HG03469 (cell line): Measurements from ENCODE around the gene GREB1.

Source experiments
- ATAC-seq: cut with Tn5 transposase; IDR thresholded peaks from one replicate; pipeline ENCODE4 v1.9.1; 2021; ENCODE audit warnings: mild to moderate bottlenecking, moderate library complexity, moderate number of reproducible peaks; ENCODE audit not compliant: unreplicated experiment

GREB1 gene

DNA sequence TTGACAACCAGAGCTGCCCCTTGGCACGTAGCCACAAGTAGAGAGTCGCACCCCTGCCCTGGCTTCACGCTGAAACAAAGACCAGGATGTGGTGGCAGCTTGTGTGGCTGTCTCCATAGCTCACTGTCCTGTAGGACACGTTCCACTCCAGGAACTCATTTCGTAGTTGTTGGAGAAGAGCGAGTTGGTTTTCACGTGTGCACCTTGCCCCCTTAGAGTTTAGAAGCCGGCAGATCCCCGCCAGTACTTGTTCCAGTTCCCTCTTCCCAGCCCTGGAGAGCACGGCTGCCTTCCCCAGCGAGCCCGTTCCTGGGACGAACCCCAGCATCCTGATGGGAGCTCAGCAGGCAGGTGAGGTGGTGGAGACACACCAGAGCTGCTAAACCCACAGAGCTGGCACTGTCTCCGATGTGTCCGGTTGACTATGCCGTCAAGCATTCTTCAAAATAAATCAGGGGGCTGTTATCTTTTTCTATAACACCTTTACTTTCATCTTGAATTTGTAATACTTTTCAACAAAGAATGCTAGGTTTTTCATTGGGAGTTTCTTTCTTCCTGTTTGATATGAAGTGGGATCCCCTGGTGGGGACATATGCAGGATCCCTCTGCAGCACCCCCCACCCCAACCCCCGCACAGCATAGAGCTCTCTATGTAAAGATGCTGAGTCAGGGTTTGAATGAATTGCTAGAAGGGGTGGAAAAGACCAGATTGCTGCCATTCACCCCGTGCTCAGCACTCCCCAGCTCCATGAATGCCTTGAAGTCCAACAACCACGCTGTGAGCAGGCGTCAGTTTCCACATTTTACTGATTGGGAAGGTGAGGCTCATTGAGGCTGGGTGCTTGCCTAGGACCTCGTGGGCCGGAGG is 44.5 kb downstream of the GREB1 start:
- no peak for ATAC-seq

DNA sequence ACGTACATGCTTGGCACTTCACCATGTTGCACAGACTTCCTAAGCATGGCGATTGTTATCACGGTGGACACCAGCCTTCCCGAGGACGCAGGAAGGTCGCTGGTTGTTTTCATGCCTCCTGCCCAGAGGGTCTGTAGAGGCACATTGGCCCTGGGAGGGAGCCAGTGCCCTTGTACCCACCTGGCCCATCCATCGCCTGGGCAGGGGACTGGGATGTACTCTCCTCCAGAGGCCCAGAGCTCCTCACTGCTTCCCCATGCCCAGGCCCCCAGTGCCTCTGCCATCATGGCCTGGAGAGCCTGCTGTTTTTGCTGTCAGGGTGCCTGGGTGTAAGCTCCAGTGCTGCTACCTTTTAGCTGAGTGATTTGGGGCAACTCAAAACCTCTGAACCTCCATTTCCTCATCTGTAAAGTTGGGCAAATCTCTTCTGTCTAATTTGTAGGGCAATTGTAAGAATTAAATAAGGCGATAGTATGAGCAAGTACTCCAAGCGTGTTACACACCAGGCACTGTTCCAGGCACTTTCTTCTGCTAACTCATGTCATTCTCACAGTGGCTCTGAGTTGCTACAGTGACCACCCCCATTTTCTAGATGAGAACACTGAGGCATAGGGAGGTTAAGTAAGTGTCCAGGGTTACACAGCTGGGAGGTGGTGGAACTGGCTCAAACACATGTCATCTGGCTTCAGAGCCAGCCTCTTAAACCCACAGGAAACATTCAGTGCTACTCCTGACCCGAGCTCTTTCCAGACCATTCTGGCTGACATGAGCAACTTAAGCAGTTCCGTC is 45.3 kb downstream of the GREB1 start:
- ATAC-seq = no peak

DNA sequence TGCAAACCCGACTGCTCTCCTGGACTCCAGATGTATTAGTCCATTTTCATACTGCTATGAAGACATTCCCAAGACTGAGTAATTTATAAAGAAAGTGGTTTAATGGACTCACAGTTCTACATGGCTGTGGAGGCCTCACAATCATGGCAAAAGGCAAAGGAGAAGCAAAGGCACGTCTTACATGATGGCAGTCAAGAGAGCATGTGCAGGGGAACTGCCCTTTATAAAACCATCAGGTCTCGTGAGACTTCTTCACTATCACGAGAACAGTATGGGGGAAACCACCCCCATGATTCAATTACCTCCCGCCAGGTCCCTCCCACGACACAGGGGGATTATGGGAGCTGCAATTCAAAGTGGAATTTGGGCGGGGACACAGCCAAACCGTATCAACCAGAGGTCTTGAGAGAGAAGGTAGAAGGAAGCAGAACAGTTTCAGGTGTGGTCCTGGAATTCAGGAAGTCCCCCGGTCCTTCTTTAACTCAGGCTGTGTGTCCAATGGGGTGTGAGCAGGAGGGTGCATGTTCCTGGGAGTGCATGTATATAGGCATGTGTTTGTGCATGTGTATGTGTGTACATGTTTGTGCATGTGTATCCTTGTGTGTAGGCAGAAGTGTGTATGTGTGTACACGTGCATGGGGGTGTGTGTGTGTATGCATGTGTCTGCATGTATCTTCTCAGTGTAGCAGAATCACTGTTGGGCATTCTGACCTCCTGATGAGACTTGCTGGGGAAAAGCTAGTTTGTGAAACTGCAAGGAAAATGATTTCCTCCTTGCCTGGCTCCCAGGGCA is 46.2 kb downstream of the GREB1 start:
- no peak for ATAC-seq

DNA sequence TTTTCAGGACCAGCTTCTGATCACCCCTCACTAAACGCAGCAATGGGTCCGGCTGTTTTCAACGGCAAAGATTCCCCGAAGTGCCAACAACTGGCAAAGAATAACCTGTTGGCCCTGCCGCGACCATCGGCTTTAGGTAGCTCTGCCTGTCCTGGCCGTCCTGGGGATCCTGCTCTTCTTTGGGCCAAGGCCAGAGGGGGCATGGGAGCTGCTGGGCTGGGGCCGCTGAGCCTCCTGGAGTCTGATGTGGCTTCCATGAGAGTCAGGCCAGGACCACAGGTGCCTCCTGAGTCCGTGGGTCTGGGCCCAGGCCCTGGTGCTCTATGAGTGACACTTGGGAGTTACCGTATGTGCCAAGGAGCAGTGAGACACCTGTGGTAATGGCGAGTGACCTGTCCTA is 46.9 kb downstream of the GREB1 start:
- ATAC-seq = no peak

DNA sequence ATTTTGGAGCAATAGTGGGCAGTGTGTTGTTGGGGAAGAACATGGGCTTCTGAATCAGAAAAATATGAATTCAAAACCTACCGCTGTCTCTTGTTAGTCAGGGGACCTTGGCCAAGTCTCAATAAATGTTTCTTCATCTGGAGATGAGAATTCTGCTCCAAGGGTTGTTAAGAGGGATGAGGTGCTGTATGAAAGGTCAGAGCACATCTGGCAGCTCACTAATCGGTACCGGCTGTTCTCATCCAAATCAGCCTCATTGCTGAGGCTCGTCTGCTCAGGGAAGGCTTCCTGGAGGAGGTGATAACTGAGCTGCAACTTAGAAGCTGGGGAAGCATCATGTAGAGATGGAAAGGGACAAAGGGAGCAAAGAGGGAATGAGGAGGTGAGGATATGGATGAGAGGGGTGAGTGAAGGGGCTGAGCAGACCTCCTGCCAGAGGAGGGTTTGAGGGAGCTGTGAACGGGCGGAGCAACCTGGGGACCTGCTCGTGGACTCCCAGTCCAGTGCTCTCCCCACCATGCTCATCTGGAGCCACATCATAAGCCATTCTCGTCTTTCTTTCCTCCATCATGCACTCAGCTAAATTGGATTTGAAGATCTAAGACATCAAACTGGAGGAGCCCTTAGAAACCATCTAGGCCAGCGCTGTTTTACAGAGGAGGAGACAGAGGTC is 47.4 kb downstream of the GREB1 start:
- no peak for ATAC-seq

DNA sequence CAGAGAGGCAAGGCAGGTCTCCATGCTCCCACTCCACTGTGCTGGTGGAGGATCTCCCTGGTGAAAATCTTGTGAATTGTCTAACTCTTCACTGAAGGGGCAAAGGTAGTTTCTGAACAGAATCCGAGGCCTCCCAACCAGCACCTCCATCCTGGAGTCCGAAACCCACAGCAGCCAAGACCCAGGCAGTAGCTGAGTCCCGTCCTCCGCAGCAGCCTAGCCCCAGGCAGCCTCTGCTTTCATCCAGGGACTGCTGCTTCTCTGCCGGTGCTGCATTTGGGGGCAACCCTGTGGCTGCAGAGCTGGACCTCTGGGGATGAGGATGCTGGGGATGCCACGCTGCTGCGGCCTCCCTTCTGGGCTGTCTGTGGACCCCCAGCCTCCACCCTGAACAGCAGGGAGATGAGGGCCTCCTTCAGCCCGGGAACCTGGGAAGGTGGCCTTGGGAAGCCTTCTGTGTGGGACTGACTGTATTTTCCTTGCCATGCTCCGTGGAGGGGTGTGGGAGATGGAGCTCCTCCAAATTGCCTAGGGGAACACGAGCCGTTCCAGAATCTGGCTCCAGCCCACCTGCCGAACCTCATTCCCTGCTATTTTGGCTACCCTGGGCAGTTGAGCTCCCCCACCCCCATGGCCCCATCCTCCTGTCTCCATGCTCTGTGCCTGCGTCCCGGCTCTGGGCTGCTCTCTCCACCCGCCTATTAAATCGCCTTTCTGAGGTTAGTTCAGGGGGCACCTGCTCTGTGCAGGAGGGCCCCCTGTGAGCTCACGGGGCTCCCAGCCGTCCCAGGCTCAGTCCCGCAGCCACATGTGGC is 48.2 kb downstream of the GREB1 start:
- ATAC-seq = no peak

DNA sequence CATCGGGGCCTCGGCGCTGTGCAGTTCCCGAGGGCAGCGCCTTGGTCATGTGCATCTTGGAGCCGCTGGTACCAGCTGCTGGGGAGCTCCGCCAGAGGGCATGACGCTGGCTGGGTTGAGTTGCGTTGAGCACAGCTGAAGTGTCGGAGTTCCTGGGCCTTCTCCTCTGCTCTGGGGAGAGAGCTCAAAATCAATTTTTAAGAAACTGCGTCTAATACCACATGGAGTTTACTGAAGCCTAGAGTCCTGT is 48.7 kb downstream of the GREB1 start:
- ATAC-seq = no peak

DNA sequence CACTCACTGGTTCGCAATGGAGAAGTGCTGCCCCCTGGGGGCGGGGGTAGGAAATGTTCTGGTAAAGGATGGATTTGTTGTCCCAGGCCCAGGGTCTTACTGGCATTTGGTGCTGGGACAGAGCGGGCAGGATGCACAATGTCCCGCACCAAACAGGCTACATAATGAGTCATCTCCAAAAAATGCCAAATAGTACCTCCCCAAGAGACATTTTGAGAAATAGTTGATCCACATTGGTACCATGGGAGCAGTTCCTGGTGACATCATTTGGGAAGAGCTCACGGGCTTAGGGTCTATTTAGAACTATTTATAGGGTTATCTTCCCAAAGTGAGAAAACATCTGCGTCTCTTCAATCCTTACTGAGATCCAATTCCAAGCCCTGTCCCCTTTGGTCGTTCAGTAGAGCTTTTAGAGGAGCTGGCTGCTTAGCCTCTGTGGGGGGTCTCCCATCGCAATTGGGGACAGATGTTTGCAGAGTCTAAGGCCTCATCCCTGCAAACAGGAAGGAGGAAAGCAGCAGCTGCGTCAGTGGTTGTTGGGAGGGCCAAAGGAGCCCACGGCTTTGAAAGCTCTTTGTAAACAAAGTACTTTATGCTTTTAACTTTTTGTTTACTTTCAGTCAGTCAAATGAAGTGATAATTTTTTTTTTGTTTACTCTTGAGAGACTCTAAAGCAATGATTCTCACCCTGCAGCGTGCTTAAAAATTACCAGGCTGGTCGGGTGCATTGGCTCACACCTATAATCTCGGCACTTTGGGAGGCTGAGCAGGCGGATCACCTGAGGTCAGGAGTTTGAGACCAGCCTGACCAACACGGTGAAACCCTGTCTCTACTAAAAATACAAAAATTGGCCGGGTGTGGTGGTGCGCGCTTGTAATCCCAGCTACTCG is 49.3 kb downstream of the GREB1 start:
- no peak for ATAC-seq

DNA sequence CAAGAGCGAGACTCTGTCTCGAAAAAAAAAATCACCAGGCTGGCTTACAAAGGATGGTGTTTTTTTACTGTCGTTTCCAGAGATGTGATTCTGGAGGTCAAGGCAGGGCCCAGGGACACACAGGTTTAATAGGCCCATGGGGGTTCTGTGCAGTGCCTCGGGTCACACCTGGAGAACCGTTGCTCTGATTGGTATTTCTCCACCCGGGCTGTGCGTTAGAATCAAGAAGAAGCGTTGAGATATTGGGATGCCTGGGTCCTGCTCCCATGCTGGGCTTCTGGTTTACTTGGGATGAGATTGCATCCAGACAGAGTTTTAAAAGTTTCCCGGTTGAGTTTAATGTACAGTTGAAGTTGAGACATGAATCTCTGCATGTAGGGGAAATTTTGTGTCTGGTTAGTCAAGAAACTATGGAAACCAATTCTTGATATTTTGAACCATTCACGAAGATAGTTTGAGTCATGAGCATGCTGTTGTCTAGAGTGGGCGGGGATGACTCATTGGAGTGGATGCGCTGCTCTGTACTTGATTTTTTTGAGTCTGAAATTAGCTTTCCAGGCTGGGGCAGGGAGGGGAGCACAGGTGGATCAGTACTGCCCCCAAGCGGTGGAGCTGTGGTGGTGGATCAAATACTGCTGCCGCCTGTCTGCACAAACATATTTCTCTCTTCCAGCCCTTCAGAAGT is 50.1 kb downstream of the GREB1 start:
- peak; percentile 77 for ATAC-seq

DNA sequence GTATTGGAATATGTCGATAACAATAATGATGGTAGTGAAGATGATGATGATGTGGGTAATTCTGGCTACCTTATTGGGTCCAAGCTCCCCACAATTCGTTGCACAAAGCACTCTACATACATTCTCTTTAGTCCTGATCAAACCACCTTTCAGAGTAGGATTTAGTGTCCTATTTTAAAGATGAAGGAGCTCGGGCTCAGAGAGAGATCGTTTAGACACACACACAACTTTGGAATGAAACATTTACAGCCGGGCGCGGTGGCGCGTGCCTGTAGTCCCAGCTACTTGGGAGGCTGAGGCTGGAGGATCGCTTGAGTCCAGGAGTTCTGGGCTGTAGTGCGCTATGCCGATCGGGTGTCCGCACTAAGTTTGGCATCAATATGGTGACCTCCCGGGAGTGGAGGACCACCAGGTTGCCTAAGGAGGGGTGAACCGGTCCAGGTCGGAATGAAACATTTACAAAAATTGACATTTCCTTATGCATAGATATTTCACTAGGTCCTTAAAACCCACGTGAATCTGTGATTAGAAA is 50.7 kb downstream of the GREB1 start:
- no peak for ATAC-seq

DNA sequence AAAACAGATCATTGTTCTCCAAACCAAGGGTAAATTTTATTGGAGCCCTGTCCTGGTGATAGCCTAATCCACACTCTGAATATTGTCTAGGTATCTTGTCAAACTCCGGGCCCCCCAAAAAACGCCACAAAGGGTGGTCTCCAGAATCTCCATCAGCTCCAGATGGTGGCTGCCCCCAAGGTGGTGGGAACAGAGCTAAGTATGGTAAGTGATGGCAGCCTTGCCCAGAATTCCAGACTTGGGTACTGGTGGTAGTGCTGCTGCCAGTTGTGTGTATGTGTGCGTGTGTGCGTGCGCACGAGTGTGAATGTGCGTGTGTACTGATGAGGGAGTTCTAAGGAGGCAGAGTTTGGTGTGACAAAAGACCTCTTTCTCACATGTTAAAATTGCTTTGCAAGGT is 51.2 kb downstream of the GREB1 start:
- no peak for ATAC-seq

DNA sequence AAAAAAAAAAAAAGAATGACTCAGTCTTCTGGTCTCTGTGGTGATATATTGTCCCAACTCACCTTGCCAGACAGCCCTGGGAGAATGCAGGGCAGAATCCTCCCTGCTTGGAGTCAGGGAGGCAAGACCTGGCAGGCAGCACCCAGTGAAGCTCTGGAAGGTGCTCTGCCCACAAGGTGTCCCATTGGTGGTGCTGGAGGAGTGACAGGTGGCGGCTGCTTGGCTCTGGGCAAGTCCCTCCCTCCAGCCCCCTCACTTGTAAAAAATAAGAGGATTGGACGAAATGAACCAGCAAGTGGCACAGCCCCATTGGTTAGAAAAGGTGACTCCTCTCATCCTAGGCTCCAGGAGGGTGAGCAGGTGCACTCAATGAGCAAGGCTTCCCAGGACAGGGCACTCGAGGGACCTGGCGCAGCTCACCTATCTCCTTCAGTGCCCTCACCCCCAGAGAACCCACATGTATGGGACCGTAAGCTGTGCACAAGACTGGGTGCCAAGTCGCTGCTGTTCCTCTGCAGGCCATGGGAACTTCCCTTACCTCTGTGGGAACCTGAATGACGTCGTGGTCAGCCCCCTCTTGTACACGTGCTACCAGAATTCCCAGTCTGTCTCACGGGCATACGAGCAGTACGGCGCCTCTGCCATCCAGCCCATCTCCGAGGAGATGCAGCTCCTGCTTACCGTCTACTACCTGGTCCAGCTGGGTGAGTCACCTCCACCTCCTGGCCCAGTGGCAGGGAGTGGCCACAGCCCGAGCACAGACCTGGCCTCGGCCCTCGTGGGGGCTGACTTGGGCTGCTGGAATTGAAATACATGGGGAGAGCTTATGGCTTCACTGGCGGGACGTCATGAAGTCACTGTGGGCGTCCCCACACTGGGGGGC is 54.6 kb downstream of the GREB1 start:
- ATAC-seq = no peak

DNA sequence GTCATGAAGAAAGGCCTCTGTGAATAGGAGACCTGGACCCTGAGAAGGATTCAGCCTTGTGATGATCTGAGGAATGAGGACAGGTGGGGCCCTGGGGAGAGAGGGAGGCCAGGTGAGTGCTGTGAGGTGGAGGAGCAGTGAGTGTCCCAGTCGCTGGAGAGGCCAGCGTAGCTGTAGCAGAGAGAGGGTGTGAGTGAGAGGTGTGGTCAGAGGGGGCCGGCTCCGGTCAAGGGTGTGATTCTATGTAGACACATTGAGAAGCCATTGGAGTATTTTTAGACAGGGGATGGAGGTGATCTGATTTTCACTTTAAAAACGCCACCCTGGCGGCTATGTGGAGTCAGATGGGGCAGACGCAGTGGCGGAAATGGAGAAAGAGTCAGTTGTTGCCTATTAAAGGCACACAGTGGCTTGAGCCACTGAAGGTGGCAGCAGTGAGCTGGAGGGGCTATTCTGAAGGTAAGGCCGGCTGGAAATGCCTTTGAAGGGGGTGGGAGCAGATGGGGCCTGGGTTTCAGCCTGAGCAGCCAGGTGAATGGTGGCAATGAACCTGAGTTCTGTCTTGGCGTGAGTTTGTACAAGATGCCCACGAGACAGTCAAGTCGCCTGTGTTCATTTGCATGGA is 55.6 kb downstream of the GREB1 start:
- no peak for ATAC-seq

DNA sequence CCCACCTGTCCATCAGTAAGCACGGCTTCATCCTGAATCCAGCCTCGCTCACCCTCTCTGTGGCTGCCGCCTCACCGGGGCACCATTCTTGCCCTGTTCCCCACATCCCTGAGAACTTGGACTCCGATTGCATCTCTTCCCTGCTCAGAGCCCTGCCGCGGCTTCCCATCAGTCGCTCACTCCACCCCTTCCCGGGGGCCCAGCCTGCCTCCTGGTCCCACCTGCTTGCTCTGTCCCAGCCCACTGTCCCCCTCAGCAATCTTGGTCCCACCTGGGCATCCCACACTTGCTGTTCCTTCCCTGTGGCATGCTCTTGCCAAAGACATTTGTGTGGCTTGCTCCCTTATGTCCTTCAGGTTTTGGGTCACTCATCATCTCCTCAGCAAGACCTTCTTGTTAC is 56.3 kb downstream of the GREB1 start:
- ATAC-seq = no peak

DNA sequence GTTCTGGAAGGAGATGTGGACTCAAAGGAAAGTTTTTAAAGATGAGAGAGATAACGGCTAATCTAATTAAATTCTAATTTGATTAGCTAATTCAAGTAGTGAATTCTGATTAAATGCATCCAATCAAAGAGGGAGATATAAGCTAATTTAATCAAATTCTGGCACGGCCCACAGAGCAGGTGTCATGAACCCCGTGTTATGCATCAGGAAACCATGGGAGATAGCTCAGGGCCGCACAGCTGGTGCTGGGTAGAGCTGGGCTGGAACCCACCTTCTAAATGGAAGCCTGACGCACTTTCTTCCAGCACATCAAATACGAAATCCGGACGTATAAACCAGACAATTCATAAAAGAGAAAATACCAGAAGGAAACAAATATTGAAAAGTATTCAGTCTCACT is 57.2 kb downstream of the GREB1 start:
- no peak for ATAC-seq

DNA sequence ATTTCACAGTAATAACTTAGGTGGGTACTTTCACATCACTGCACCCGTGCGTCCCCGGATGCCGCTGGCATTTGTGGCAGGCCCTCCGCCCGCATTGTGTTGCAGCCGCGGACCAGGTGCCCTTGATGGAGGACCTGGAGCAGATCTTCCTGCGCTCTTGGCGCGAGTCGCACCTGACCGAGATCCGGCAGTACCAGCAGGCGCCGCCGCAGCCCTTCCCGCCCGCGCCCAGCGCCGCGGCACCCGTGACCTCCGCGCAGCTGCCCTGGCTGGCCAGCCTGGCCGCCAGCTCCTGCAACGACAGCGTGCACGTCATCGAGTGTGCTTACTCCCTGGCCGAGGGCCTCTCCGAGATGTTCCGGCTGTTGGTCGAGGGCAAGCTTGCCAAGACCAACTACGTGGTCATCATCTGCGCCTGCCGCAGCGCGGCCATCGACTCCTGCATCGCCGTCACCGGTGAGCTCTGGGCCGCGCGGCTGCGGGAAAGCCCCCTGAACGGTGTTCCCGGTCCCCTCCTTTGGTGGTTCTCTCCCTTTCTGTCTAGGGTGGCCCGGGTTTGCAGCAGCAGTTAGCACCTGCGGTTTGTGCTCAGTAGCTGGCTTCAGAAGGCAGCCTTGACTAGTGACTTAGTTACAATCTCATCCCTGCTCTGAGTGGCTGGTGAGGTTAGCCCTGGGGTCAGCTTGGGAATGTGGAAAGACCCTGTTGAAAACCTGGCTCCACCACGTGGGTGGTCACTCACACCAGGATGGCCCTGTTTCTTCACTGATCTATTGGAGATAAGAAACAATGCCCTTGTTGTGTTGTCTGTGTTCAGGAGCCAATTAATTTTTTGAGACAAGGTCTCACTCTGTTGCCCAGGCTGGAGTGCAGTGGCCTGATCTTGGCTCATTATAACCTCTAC is 59.1 kb downstream of the GREB1 start:
- no peak for ATAC-seq
